ENCODE measurements around the gene ARFGAP3.
"Not testable (repeated sequence)": the region's sequence is repeated elsewhere in the genome, so short reads cannot be mapped to it uniquely, and the experiment has no call there.

ARFGAP3 gene

GRCh38 chr22:42791721-42792452 lies 65.2 kb downstream of the ARFGAP3 start:
- no peak overlapping the region for H3K9ac ChIP-seq (ENCODE audit: low read length in 5 of 5)
- no peak overlapping the region for H3K4me3 ChIP-seq (ENCODE audit: low read depth in 1 of 5, low read length in 5 of 5)
- H3K9me3 ChIP-seq (ENCODE audit: control insufficient read depth in 5 of 5, low read length in 5 of 5): no peaks in the 10 kb centered on the region
- H3K27me3 ChIP-seq (ENCODE audit: control insufficient read depth in 5 of 5, insufficient read depth in 4 of 5, low read length in 5 of 5): peaks cover 0 to 1% (median 0%) of the 10 kb centered on the region in 5 donors
- H3K27ac ChIP-seq (ENCODE audit: low read depth, low read length): no peak overlapping the region
- peaks cover 0 to 16% (median 7%) of the 10 kb centered on the region in 5 donors for H3K4me1 ChIP-seq (ENCODE audit: control insufficient read depth in 5 of 5, insufficient read depth in 5 of 5, low read length in 5 of 5)
- H3K36me3 ChIP-seq (ENCODE audit: control insufficient read depth in 5 of 5, insufficient read depth in 5 of 5, low read length in 5 of 5): peaks cover 2 to 14% (median 6%) of the 10 kb centered on the region in 5 donors

GRCh38 chr22:42788466-42788865 lies 68.6 kb downstream of the ARFGAP3 start:
- no peak overlapping the region for H3K4me3 ChIP-seq (ENCODE audit: low read depth in 1 of 5, low read length in 5 of 5)
- H3K27me3 ChIP-seq (ENCODE audit: control insufficient read depth in 5 of 5, insufficient read depth in 4 of 5, low read length in 5 of 5): peaks cover 0 to 8% (median 2%) of the 10 kb centered on the region in 5 donors
- H3K9ac ChIP-seq (ENCODE audit: low read length in 5 of 5): no peak overlapping the region
- H3K36me3 ChIP-seq (ENCODE audit: control insufficient read depth in 5 of 5, insufficient read depth in 5 of 5, low read length in 5 of 5): no peaks in the 10 kb centered on the region
- H3K9me3 ChIP-seq (ENCODE audit: control insufficient read depth in 5 of 5, low read length in 5 of 5): no peaks in the 10 kb centered on the region
- no peak overlapping the region for H3K27ac ChIP-seq (ENCODE audit: low read depth, low read length)
- peaks cover 0 to 16% (median 6%) of the 10 kb centered on the region in 5 donors for H3K4me1 ChIP-seq (ENCODE audit: control insufficient read depth in 5 of 5, insufficient read depth in 5 of 5, low read length in 5 of 5)

- H3K36me3 ChIP-seq (ENCODE audit: control insufficient read depth in 5 of 5, insufficient read depth in 5 of 5, low read length in 5 of 5): no peaks in the 10 kb centered on the region
- no peak overlapping the region for H3K27ac ChIP-seq (ENCODE audit: low read depth, low read length)
- H3K4me3 ChIP-seq (ENCODE audit: low read depth in 1 of 5, low read length in 5 of 5): no peak overlapping the region
- H3K4me1 ChIP-seq (ENCODE audit: control insufficient read depth in 5 of 5, insufficient read depth in 5 of 5, low read length in 5 of 5): peaks cover 0 to 16% (median 6%) of the 10 kb centered on the region in 5 donors
- H3K27me3 ChIP-seq (ENCODE audit: control insufficient read depth in 5 of 5, insufficient read depth in 4 of 5, low read length in 5 of 5): peaks cover 0 to 8% (median 2%) of the 10 kb centered on the region in 5 donors
- H3K9me3 ChIP-seq (ENCODE audit: control insufficient read depth in 5 of 5, low read length in 5 of 5): no peaks in the 10 kb centered on the region
- H3K9ac ChIP-seq (ENCODE audit: low read length in 5 of 5): no peak overlapping the region
Observed at GRCh38 chr22:42788021-42788420, 69.1 kb downstream of the ARFGAP3 start.

GRCh38 chr22:42787357-42787736 lies 69.7 kb downstream of the ARFGAP3 start:
- peaks cover 0 to 8% (median 2%) of the 10 kb centered on the region in 5 donors for H3K27me3 ChIP-seq (ENCODE audit: control insufficient read depth in 5 of 5, insufficient read depth in 4 of 5, low read length in 5 of 5)
- H3K36me3 ChIP-seq (ENCODE audit: control insufficient read depth in 5 of 5, insufficient read depth in 5 of 5, low read length in 5 of 5): no peaks in the 10 kb centered on the region
- peak overlapping the region in 1 of 5 donors; percentile 21 for H3K9ac ChIP-seq (ENCODE audit: low read length in 5 of 5)
- H3K4me3 ChIP-seq (ENCODE audit: low read depth in 1 of 5, low read length in 5 of 5): no peak overlapping the region
- no peak overlapping the region for H3K27ac ChIP-seq (ENCODE audit: low read depth, low read length)
- H3K4me1 ChIP-seq (ENCODE audit: control insufficient read depth in 5 of 5, insufficient read depth in 5 of 5, low read length in 5 of 5): peaks cover 0 to 16% (median 6%) of the 10 kb centered on the region in 5 donors
- H3K9me3 ChIP-seq (ENCODE audit: control insufficient read depth in 5 of 5, low read length in 5 of 5): no peaks in the 10 kb centered on the region

- H3K4me3 ChIP-seq (ENCODE audit: low read depth in 1 of 5, low read length in 5 of 5): no peak overlapping the region
- H3K4me1 ChIP-seq (ENCODE audit: control insufficient read depth in 5 of 5, insufficient read depth in 5 of 5, low read length in 5 of 5): peaks cover 0 to 11% (median 4%) of the 10 kb centered on the region in 5 donors
- H3K9me3 ChIP-seq (ENCODE audit: control insufficient read depth in 5 of 5, low read length in 5 of 5): no peaks in the 10 kb centered on the region
- H3K27me3 ChIP-seq (ENCODE audit: control insufficient read depth in 5 of 5, insufficient read depth in 4 of 5, low read length in 5 of 5): peaks cover 0 to 8% (median 2%) of the 10 kb centered on the region in 5 donors
- H3K36me3 ChIP-seq (ENCODE audit: control insufficient read depth in 5 of 5, insufficient read depth in 5 of 5, low read length in 5 of 5): no peaks in the 10 kb centered on the region
- H3K9ac ChIP-seq (ENCODE audit: low read length in 5 of 5): peak overlapping the region in 1 of 5 donors; percentile 21
- H3K27ac ChIP-seq (ENCODE audit: low read depth, low read length): no peak overlapping the region
Observed at GRCh38 chr22:42786606-42787356, 70.3 kb downstream of the ARFGAP3 start.

GRCh38 chr22:42785706-42786499 lies 71.2 kb downstream of the ARFGAP3 start:
- Histone ChIP-seq H3K36me3 (ENCODE audit: control insufficient read depth in 5 of 5, insufficient read depth in 5 of 5, low read length in 5 of 5) (no peaks in the 10 kb centered on the region), H3K9ac (ENCODE audit: low read length in 5 of 5) (no peak overlapping the region), H3K4me3 (ENCODE audit: low read depth in 1 of 5, low read length in 5 of 5) (no peak overlapping the region), H3K9me3 (ENCODE audit: control insufficient read depth in 5 of 5, low read length in 5 of 5) (no peaks in the 10 kb centered on the region), H3K4me1 (ENCODE audit: control insufficient read depth in 5 of 5, insufficient read depth in 5 of 5, low read length in 5 of 5) (peaks cover 0 to 3% (median 2%) of the 10 kb centered on the region in 5 donors), H3K27ac (ENCODE audit: low read depth, low read length) (no peak overlapping the region), H3K27me3 (ENCODE audit: control insufficient read depth in 5 of 5, insufficient read depth in 4 of 5, low read length in 5 of 5) (peaks cover 0 to 8% (median 2%) of the 10 kb centered on the region in 5 donors)

GRCh38 chr22:42782306-42782705 lies 74.8 kb downstream of the ARFGAP3 start:
- H3K36me3 ChIP-seq (ENCODE audit: control insufficient read depth in 5 of 5, insufficient read depth in 5 of 5, low read length in 5 of 5); H3K9ac ChIP-seq (ENCODE audit: low read length in 5 of 5): not testable (repeated sequence)

GRCh38 chr22:42780070-42780540 lies 77.0 kb downstream of the ARFGAP3 start:
- no peaks in the 10 kb centered on the region for H3K9me3 ChIP-seq (ENCODE audit: control insufficient read depth in 5 of 5, low read length in 5 of 5)
- no peak overlapping the region for H3K27ac ChIP-seq (ENCODE audit: low read depth, low read length)
- no peaks in the 10 kb centered on the region for H3K36me3 ChIP-seq (ENCODE audit: control insufficient read depth in 5 of 5, insufficient read depth in 5 of 5, low read length in 5 of 5)
- no peak overlapping the region for H3K9ac ChIP-seq (ENCODE audit: low read length in 5 of 5)
- peaks cover 0 to 3% (median 3%) of the 10 kb centered on the region in 5 donors for H3K4me1 ChIP-seq (ENCODE audit: control insufficient read depth in 5 of 5, insufficient read depth in 5 of 5, low read length in 5 of 5)
- H3K27me3 ChIP-seq (ENCODE audit: control insufficient read depth in 5 of 5, insufficient read depth in 4 of 5, low read length in 5 of 5): peaks cover 0 to 2% (median 0%) of the 10 kb centered on the region in 5 donors
- H3K4me3 ChIP-seq (ENCODE audit: low read depth in 1 of 5, low read length in 5 of 5): no peak overlapping the region

More at GRCh38 chr22:42782306-42782705, 74.8 kb downstream of the ARFGAP3 start:
- not testable (repeated sequence) for H3K4me3 ChIP-seq (ENCODE audit: low read depth in 1 of 5, low read length in 5 of 5); H3K9me3 ChIP-seq (ENCODE audit: control insufficient read depth in 5 of 5, low read length in 5 of 5); H3K4me1 ChIP-seq (ENCODE audit: control insufficient read depth in 5 of 5, insufficient read depth in 5 of 5, low read length in 5 of 5); H3K27me3 ChIP-seq (ENCODE audit: control insufficient read depth in 5 of 5, insufficient read depth in 4 of 5, low read length in 5 of 5); H3K27ac ChIP-seq (ENCODE audit: low read depth, low read length)

- H3K9ac ChIP-seq (ENCODE audit: low read length in 5 of 5): no peak overlapping the region
- H3K4me1 ChIP-seq (ENCODE audit: control insufficient read depth in 5 of 5, insufficient read depth in 5 of 5, low read length in 5 of 5): peaks cover 0 to 3% (median 3%) of the 10 kb centered on the region in 5 donors
- no peak overlapping the region for H3K27ac ChIP-seq (ENCODE audit: low read depth, low read length)
- no peaks in the 10 kb centered on the region for H3K36me3 ChIP-seq (ENCODE audit: control insufficient read depth in 5 of 5, insufficient read depth in 5 of 5, low read length in 5 of 5)
- peaks cover 0 to 3% (median 0%) of the 10 kb centered on the region in 5 donors for H3K27me3 ChIP-seq (ENCODE audit: control insufficient read depth in 5 of 5, insufficient read depth in 4 of 5, low read length in 5 of 5)
- no peaks in the 10 kb centered on the region for H3K9me3 ChIP-seq (ENCODE audit: control insufficient read depth in 5 of 5, low read length in 5 of 5)
- no peak overlapping the region for H3K4me3 ChIP-seq (ENCODE audit: low read depth in 1 of 5, low read length in 5 of 5)
Observed at GRCh38 chr22:42777126-42777525, 79.9 kb downstream of the ARFGAP3 start.
